Right forelimb (tissue), 1 donor: ENCODE data around the gene FEN1.

Experiments used
- DNase-seq: peaks from one replicate; pipeline ENCODE4 v3.0.0-alpha.2; 2018

The FEN1 gene

DNA sequence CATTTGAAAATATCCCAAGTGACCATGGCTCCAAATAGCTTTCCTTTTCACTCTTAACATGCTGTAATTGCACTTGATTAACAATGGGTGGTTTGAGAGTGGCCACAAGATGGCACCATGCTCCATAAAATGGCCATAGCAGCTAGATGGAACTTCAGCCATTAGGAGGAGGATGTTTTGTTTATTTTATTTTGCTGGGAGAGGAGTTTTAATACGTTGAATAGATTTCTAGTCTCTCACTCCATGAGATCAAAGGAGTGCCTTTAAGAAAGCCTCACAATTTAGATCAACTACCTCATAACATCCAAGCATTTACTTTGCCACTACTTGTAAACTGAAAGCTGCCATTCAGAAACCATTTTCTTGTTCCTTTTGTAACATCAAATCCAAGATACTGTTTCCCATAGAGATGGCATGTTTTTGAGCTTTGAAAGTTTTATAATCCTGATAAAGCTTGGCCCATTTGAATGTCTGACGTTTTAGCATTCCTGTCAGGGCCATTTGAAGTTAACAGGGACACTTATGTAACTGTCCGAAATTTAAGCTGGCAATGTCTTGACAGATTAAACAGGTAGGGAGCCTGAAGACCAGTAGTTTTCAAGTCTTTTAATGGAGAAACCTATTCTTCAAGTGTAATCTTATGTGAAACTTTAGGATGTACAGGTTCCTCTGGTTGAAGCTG, 4.7 kb downstream of the FEN1 start:
- peak; percentile 80 for DNase-seq

- DNase-seq, result no peak
Observed at GRCh38 chr11:61799665-61800284, 7.1 kb downstream of the FEN1 start.

GRCh38 chr11:61800331-61801281, 7.9 kb downstream of the FEN1 start:
- DNase-seq, result no peak

GRCh38 chr11:61802605-61803004, 9.9 kb downstream of the FEN1 start:
- DNase-seq, result no peak

- DNase-seq, result no peak
Observed at GRCh38 chr11:61803889-61804647, 11.4 kb downstream of the FEN1 start.

GRCh38 chr11:61805146-61805545, 12.4 kb downstream of the FEN1 start:
- DNase-seq, result no peak

DNA sequence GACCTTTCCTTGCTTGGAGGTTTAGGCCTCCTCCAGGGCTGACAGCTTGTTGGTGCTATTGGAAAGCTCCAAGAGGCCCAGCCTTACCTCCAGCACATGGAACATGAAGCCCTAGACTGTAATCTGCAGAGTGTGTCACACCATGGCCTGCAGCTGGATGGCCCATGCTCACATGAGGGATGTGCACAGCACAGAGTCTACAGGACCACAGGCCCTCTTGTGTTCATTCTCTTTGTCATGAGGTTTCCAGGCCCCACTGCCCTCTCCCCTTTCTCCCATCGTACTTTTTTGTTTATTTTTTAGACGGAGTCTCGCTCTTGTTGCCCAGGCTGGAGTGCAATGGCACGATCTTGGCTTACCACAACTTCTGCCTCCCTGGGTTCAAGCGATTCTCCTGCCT, 14.1 kb downstream of the FEN1 start:
- DNase-seq, result no peak

DNA sequence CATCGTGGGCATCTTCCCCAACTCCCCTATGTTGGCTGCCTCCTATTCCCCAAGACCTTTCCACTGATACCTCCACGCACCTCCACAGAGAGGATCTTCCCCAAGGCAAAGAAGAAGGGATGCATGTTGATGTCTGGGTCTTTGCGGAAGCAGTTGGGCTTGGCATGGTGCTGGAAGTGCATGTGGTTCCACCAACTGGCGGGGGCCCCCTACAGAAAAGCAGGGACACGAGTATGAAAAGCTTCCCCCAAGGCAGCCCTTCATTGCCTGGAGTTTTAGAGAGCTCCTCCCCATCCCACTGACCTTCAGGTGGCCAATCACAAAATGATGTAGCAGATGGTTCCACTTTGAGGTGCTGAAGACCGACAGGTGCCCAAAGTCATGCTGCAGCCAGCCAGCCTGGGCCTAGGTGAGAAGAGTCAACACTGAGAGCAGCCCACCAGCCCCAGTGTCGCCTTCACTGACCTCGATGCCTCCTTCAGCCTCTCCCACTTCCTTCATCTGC, 18.0 kb downstream of the FEN1 start:
- no peak for DNase-seq

GRCh38 chr11:61811831-61812230, 19.1 kb downstream of the FEN1 start:
- DNase-seq, result no peak

- no peak for DNase-seq
Observed at GRCh38 chr11:61812736-61813411, 20.2 kb downstream of the FEN1 start.

DNA sequence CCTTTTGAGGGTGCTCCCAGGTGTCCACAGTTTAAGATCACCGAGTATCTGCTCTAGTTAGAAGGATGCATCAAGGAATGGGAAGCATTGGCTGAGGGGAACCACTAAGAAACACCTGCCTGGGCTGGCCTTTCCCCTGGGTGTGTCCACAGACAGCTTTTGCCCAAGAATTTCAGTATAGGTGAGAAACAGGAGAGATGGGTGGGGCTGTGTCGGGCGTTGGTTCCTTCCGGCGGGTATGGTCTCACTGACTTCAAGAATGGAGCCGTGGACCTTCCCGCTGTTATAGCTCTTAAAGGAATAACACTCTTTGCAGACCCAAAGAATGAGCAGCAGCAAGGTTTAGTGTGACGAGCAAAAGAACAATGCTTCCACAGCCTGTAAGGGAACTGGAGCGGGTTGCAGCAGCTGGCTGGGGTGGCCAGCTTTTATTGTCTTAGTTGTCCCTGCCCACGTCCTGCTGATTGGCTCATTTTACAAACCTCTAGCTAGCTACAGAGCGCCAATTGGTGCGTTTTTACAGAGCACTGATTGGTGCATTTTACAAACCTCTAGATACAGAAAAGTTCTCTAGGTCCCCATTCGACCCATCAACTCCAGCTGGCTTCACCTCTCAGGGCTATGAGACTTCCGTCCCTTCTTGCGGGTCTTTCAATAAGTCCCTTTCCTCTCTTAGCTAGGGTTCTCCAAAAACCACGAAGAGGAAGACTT, 21.7 kb downstream of the FEN1 start:
- DNase-seq, result no peak

GRCh38 chr11:61814958-61815789, 22.5 kb downstream of the FEN1 start:
- peak; percentile 91 for DNase-seq

DNA sequence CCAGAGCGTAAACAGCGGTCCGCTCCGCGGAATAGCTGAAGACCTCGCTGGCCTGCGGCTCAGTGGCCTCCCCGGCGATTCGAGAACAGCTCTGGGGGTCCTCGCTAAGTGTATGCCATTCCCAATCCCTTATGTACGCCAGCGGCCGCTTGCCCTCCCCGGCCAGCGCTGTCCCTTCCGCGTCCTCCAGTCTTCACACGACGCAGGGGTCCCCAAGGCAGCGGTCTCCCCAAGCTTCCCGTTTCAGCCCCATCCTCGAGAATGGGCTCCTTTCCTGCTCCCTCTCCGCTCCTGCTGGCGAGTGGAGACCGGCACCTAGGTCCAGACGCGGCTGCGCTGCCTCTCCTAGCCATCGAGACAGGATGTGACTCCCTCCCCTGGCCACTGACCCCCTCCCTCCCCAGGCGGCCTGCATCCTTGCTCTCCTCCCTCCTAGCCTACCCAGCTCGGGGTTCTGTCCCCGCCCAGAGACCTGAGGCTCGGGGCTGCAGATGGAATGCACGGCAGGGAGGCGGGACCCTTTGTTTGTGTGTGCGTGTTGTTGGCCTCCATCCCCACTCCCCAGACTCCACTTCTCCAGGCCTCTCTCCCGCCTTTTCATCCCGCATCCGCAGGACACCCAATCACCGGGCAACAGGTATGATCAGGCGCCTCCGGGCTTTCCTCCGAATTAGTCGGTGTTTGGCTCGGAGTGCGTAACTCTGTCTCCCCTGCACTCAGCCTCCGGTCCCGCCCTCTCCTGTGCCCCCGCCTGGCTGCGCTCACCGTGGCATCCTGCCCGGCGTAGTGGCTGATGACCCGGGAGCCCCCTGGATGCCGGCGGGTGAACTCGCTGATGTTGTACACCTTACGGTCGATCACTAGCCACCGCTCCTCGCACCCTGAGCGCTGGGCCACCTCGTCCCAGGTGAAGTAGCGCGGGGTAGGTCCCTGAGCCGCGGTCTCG, 23.4 kb downstream of the FEN1 start:
- DNase-seq, result peak; percentile 78

DNA sequence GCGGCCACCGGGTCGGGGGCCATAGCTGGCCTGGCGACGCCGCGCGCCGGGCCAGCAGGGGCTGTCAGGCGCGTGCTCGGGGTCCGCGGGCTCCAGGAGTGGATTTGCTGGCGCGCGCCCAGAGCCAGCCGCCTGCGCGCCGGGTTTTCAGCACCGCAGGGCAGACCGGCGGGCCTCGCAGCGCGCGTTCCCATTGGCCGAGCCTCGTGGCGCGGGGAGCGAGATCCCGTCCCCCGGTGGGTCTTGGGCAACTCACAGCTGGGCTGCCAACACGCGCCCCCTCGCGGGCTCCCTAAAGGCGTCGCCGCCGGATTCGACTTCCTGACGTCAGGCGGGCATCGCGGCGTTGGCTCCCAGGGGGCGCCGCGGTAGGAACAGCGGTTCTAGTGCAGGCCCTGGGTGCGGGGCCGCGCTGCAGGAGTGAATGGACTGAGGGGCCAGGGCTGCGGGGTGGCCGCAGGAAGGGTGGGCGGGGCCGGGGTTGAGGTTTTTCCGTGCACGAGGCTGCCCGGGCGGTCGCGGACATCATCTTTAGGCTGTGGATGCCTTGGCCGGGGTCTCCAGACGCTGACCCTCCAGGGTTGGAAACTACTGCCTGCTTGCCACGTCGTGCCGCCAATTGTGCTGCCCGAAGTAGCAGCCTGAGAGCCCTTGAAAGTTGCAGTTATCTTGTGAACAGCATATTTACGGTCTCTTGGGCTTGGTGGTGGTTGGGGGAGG, 24.2 kb downstream of the FEN1 start, which contains the start of gene FADS1:
Gene FADS1, minus strand, starts transcription at position 268 of the 720 bp plus-strand sequence. Its CDS starts 74 bp downstream, at position 194.
- DNase-seq, result peak; percentile 89

DNA sequence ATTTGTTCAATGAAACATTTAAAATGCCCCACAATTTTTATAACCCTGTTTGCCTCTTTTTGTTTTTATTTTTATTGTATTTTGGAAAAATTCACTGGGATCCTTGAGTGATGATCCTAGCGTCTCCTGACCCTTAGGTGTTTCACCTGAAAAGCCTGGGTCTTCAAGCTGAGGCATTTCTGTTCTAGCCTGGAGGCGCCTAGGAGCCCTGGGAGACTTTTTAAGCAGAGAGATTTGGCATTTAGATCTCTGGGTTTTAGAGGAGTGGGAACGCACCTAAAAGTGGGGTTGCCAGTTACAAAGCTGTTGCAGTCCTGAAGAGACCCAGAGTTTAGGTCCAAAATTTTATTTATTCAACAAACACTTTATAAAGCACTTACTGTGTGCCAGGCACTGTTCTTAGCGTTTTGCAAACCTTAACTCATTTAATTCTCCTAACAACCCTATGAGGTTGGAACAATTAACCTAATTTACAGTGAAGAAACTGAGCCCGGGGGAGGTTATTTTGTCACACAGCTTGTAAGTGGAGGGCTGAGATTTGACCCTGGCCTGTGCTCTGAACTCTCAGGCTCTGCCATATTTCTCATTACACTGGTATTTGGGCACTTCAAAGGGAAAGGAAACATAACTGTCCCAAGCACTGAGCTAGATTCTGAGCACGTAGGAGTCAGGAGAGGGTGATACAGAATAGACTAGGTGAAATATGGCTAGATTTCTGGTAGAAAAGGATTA, 24.9 kb downstream of the FEN1 start:
- no peak for DNase-seq

DNA sequence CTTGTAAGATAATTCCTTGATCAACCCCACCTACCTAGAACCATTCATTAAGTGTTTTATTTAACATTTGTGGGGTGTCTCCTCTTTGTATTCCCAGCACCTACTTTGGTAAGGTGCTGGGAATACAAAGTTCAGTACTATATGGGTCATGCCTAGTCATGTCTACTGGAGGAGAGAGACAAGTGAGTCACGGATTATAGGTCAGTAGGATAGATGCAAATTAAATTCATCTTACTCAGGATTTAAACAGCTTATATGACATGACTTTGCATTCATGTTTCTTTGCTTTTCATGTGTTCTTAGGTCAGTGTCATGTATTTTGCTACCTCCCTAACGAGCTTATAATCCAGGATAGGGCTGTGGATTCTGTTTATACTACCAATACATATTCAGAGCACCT, 27.5 kb downstream of the FEN1 start:
- no peak for DNase-seq

DNA sequence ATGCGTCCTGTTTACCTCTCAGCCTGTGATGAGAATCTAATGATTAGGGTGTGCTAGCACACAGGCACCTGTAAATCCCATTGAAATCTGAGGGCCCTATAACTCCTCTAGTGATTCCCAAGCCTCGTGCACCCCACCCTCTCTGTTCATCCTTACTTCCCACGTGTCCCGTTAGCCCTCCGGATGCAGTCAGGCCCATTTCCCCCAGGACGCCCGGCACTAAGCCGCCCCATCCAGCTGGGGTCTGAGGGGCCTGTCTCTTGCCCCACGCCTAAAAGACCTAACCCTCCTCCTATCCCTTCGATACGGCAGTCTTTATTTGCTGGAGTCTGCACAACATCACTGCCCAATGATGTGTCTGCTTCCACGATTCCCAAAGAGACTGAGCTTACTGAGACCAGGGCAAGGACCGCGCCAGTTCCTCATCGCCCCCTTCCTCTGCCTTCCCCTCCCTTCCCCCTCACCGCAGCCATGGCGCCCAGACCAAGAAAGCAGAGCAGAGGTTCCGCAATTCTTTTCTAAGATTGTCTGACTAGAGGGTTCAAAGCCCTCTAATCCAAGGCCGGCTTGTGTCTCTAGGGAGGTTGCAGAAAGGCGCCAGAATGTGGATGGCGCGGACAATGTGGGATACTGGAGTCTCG, 34.3 kb downstream of the FEN1 start:
- no peak for DNase-seq
